Muscle of back (tissue), 11 donors: ENCODE data around the gene ZDHHC11B. TPM values are rescaled to one million over a fixed set of nuclear protein-coding genes. Genes with fewer than 3 reads are reported as not detected.

ENCODE experiments used
- DNase-seq, 3 donors: peaks; one replicate each; pipeline versions ENCODE4 v3.0.0 to v3.0.0-alpha.2; 2013
- polyA plus RNA-seq, 10 donors: library from polyadenylated mRNA; unstranded; fragments of 120-200 nt; gene quantifications; one replicate each; pipeline ENCODE4 v1.2.1, GENCODE V29; 2013; ENCODE audit not compliant: insufficient read length in 10 of 10

Gene ZDHHC11B
- polyA plus RNA-seq, 10 donors: 4.6 to 37.2 (median 10.9) TPM

GRCh38 chr5:675111-675870, 109.2 kb downstream of the ZDHHC11B start:
- no peak for DNase-seq

DNA sequence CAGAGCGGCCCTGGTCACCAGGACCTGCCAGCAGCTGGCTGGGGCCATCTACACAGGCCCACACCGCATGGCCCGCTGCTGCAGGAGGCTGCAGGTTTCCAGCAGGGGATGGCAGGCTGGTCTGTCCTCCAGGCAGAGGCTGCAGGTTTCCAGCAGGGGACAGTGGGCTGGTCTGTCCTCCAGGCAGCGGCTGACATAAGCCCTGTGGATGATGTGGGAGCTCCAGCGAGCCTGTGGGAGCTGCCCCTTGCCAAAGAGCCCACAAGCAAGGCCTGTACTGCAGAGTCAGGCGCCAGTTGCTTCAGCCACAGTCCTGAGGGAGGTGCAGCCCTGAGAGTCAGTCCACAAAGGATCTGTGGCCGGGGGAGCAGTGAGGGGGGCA, 109.9 kb downstream of the ZDHHC11B start:
- DNase-seq: no peak

DNA sequence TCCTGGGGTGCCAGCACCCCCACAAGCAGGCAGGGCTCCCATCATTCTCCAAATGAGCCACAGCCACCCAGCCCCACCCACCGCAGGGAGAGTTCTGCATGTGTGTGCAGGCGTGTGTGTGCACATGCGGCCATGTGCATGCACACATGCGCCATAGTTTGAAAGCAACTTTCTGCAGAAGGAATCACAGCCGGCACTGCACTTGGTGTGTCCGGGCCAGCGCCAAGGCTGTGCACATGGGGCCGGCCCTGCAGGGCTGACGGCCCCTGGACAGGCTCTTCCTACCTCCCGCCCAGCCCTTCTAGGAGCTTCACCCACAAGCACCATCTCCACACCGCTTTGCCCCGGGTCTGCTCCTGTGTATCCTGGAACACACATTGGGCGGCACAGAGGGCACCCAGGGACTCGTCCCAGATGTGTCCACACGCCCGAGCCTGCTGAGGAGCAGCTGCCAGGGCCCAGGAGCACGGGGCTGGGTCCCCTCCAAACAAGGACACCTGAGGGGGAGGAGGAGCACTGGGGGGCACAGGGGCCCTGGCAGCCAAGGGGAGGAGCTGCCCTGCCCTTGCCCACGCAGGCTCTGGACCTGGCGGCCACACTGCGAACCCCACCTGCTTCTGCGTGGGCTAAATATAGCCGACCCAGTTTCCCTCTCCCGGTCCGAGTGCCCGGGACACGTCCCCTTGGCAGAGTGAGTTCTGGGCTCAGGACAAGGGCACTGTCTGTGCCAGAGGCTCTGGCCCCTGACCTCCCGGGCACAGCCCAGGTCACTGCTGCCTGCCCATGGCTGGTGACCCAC, 110.5 kb downstream of the ZDHHC11B start:
- DNase-seq: peak in 2 of 3 donors; percentile 16 to 61

DNA sequence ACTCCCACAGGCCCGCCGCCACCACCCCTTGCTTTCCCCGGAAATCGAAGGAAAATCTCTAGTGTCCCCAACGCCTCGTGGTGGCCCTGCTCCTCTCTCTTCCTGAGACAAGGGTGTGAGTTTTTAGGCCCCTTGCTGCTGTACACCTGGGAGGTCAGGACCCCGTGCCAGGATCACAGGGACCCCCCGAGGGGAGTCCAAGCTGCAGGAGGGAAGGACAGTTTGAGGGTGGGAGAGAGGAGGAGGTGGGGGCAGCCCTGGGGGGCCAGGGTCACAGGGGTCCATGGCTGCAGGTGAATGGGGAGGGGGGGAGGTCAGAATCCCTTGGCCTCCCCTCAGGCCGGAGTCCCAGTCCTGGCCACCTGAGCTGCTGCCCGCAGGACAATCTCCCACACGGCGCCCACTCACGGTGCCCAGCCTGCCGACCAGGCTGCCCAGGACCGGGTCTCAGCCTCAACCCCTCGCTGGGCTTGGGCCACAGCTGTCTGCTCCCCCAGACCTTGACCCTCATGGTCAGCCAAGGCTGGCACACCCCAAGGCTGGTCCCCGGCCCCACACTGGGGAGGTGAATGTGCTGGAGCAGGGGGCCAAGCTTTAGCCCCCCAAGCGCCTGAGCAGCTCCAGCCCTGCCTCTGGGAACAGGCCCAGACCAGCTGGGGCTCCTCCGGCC, 111.2 kb downstream of the ZDHHC11B start:
- DNase-seq: no peak

GRCh38 chr5:672329-673160, 112.0 kb downstream of the ZDHHC11B start:
- DNase-seq: peak; percentile 66 to 94 (median 90)

GRCh38 chr5:671459-672328, 112.8 kb downstream of the ZDHHC11B start:
- peak; percentile 41 to 83 (median 73) for DNase-seq

- DNase-seq: peak in 1 of 3 donors; percentile 15
These were observed 113.9 kb downstream of the ZDHHC11B start for GRCh38 chr5:670396-671270.

GRCh38 chr5:669842-670395, 114.6 kb downstream of the ZDHHC11B start:
- no peak for DNase-seq

GRCh38 chr5:669111-669841, 115.3 kb downstream of the ZDHHC11B start:
- DNase-seq: peak in 1 of 3 donors; percentile 13

- no peak for DNase-seq
These were observed 116.1 kb downstream of the ZDHHC11B start for GRCh38 chr5:668283-668995.

GRCh38 chr5:666816-667498, 117.6 kb downstream of the ZDHHC11B start:
- no peak for DNase-seq

- no peak for DNase-seq
These were observed 118.4 kb downstream of the ZDHHC11B start for GRCh38 chr5:665956-666711.

DNA sequence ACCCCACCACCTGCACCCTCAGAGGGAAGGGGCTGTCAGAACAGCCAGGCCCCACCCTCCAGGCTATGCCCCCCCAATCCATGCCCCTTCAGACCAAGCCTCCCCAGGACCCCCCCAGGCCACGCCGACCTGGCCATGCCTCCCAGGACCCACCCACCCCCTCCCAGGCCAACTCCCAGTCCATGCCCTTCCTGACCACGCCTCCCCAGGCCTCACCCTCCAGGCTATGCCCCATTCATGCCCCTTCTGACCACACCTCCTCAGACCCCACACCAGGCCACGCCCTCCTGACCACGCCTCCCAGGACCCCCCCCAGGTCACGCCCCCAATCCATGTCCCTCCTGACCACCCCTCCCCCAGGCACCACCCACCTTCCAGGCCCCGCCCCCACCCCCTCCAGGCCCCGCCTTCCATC, 119.0 kb downstream of the ZDHHC11B start:
- no peak for DNase-seq

- no peak for DNase-seq
These were observed 119.6 kb downstream of the ZDHHC11B start for GRCh38 chr5:664994-665360.

- no peak for DNase-seq
These were observed 120.1 kb downstream of the ZDHHC11B start for GRCh38 chr5:664343-664993.
